Fibroblast of lung (primary cell): ENCODE measurements around the gene SPATA16.

ENCODE experiments used
- CTCF ChIP-seq, 2 donors: IDR thresholded peaks in 1 of 2; conservative IDR thresholded peaks in 1 of 2; 1 replicate in 1 of 2; 2 replicates in 1 of 2; pipeline ENCODE4 v1.5.1; 2011 to 2012; ENCODE audit warnings: low read length in 2 of 2, control low read depth in 1 of 2, inconsistent platforms in 1 of 2, low read depth in 1 of 2, mild to moderate bottlenecking in 1 of 2
- EZH2 ChIP-seq: IDR thresholded peaks from 2 replicates; pipeline ENCODE4 v1.5.1; 2012; ENCODE audit warnings: low read length, control low read depth, mild to moderate bottlenecking; ENCODE audit errors: missing control alignments

- TF ChIP-seq CTCF (conservative IDR thresholded peaks at IDR 0.05 in 1 of 2, IDR thresholded peaks at IDR 0.05 in 1 of 2; ENCODE audit: low read depth in 1 of 2, low read length in 2 of 2) (no peak), EZH2 (no peak)
Measured at GRCh38 chr3:172868582-172869200, 272.3 kb downstream of the SPATA16 start.
